Transverse colon (tissue), 4 donors: ENCODE measurements around the gene SIGLEC1. TPM values are rescaled to one million over a fixed set of nuclear protein-coding genes. Genes with fewer than 3 reads are reported as not detected.

Source experiments
- DNase-seq: peaks from one replicate; pipeline ENCODE4 v3.0.0-alpha.2; 2019
- H3K27ac ChIP-seq, 4 donors: fragments of 200-600 bp; sonication (generic); 2 replicates each; pipeline ENCODE4 v1.5.1; 2016 to 2018; ENCODE audit warnings: inconsistent platforms in 4 of 4
- H3K27me3 ChIP-seq: fragments of 200-600 bp; sonication (generic); 2 replicates; pipeline ENCODE4 v1.5.1; 2017; ENCODE audit warnings: inconsistent platforms
- H3K36me3 ChIP-seq, 4 donors: fragments of 200-600 bp; sonication (generic); 2 replicates each; pipeline ENCODE4 v1.5.1; 2017 to 2019; ENCODE audit warnings: inconsistent platforms in 4 of 4
- H3K4me1 ChIP-seq, 4 donors: fragments of 200-600 bp; sonication (generic); 2 replicates each; pipeline ENCODE4 v1.5.1; 2017 to 2020; ENCODE audit warnings: inconsistent platforms in 4 of 4
- H3K4me3 ChIP-seq, 4 donors: fragments of 200-600 bp; sonication (generic); 1 replicate in 1 of 4; 2 replicates in 3 of 4; pipeline versions ENCODE4 v1.5.1 to v1.6.1; 2017 to 2019; ENCODE audit warnings: inconsistent platforms in 4 of 4
- H3K9me3 ChIP-seq, 2 donors: fragments of 200-600 bp; sonication (generic); 2 replicates each; pipeline ENCODE4 v1.5.1; 2017 to 2019; ENCODE audit warnings: inconsistent platforms in 2 of 2
- CTCF ChIP-seq, 5 experiments: fragments of 200-600 bp in 3 of 5; fragments of 450-650 bp in 2 of 5; sonication (generic) in 3 of 5; IDR thresholded peaks; 1 replicate in 2 of 5; 2 replicates in 3 of 5; pipeline ENCODE4 v1.5.1; 2016 to 2017; ENCODE audit warnings: antibody characterized with exemption in 5 of 5, inconsistent platforms in 3 of 5, mild to moderate bottlenecking in 2 of 5, moderate library complexity in 1 of 5
- EP300 ChIP-seq: sonication (generic); formaldehyde crosslinking; IDR thresholded peaks from one replicate; pipeline ENCODE4 v1.6.1; 2017; ENCODE audit warnings: antibody characterized with exemption, low read depth
- POLR2A ChIP-seq: fragments of 450-650 bp; IDR thresholded peaks from one replicate; pipeline ENCODE4 v1.6.1; 2016; ENCODE audit warnings: antibody characterized with exemption, mild to moderate bottlenecking, moderate library complexity
- POLR2AphosphoS5 ChIP-seq, 3 donors: sonication (generic); formaldehyde crosslinking; IDR thresholded peaks; one replicate each; pipeline ENCODE4 v1.6.1; 2016; ENCODE audit warnings: antibody characterized with exemption in 3 of 3
- WGBS, 2 donors: methylation state at CpG; one replicate each; pipeline ENCODE4 v1.1.5; 2018; ENCODE audit warnings: low coverage in 1 of 2; 5-methylcytosine and 5-hydroxymethylcytosine counted together
- in situ Hi-C, 4 donors: fragments of 200-750 bp; cut with MboI; loops; one replicate each; pipeline versions ENCODE4 v1.15.0 to v1.15.1; 2017; ENCODE audit warnings: low sequenced_read_pairs in 3 of 4, low pct_ligation_motif_present in 1 of 4, low pct_unique_long_range_greater_than_20kb in 1 of 4
- intact Hi-C: fragments of 100-400 bp; cut with DNase I; formaldehyde crosslinking; loops from one replicate; pipeline ENCODE4 v1.15.1; 2023; ENCODE audit warnings: low total_unique reads
- total RNA-seq, 4 donors: library from RNA; depleted of rRNA; stranded (reverse); fragments of >200 nt; gene quantifications; one replicate each; pipeline ENCODE4 v1.1.0, GENCODE V29; 2016

SIGLEC1 gene
- total RNA-seq, 4 donors from 2014 or later, result 2.2 to 17.6 (median 7.9) TPM

GRCh38 chr20:3689978-3690377 is 22.4 kb downstream of the SIGLEC1 start:
- H3K27ac ChIP-seq, result no peak overlapping the region
- H3K4me1 ChIP-seq, result peaks cover 7 to 13% (median 9%) of the 10 kb centered on the region in 4 donors
- H3K27me3 ChIP-seq, result no peaks in the 10 kb centered on the region
- no peaks in the 10 kb centered on the region for H3K9me3 ChIP-seq
- in situ Hi-C loops (loop anchor here in 1 of 4 donors (25.0 kb wide), 1 partner anchor 397 kb away; no protein-coding TSS in a partner anchor), intact Hi-C loops (no loop called here)
- WGBS, 2 donors, result 87% methylated on average over 11 of the region's 11 CpGs; no CpG with 5 or more reads in 1 of the 2 donors
- DNase-seq, result no peak
- H3K36me3 ChIP-seq, result no peaks in the 10 kb centered on the region
- H3K4me3 ChIP-seq, result no peak overlapping the region
- no peak for TF ChIP-seq POLR2A
- TF ChIP-seq POLR2AphosphoS5 (IDR thresholded peaks at IDR 0.05), result no peak
- TF ChIP-seq CTCF (IDR thresholded peaks at IDR 0.05), result no peak
- no peak for TF ChIP-seq EP300

- Histone ChIP-seq H3K27ac (peak overlapping the region; percentile 70 to 83 (median 76)), H3K27me3 (peaks cover 7% of the 10 kb centered on the region), H3K4me1 (peaks cover 7 to 13% (median 9%) of the 10 kb centered on the region in 4 donors), H3K4me3 (no peak overlapping the region), H3K36me3 (no peaks in the 10 kb centered on the region), H3K9me3 (no peaks in the 10 kb centered on the region)
- intact Hi-C loops (no loop called here), in situ Hi-C loops (loop anchor here in 1 of 4 donors (25.0 kb wide), 1 partner anchor 400 kb away; no protein-coding TSS in a partner anchor)
- no peak for DNase-seq
- WGBS, 2 donors, result 54% methylated on average over 2 of the region's 2 CpGs; no CpG with 5 or more reads in 1 of the 2 donors
- TF ChIP-seq POLR2A, result no peak
- no peak for TF ChIP-seq POLR2AphosphoS5 (IDR thresholded peaks at IDR 0.05)
- TF ChIP-seq CTCF (IDR thresholded peaks at IDR 0.05), result no peak
- no peak for TF ChIP-seq EP300
Observed at GRCh38 chr20:3687655-3688054, 24.7 kb downstream of the SIGLEC1 start.

- H3K9me3 ChIP-seq, result no peaks in the 10 kb centered on the region
- H3K27ac ChIP-seq, result peak overlapping the region; percentile 70 to 83 (median 76)
- DNase-seq, result peak; percentile 81
- 30 to 36% methylated on average over 4 to 9 of the region's 9 CpGs for WGBS, 2 donors
- H3K36me3 ChIP-seq, result no peaks in the 10 kb centered on the region
- H3K4me1 ChIP-seq, result peaks cover 7 to 18% (median 9%) of the 10 kb centered on the region in 4 donors
- TF ChIP-seq POLR2A, result no peak
- peak; percentile 64 to 77 (median 65) for TF ChIP-seq POLR2AphosphoS5 (IDR thresholded peaks at IDR 0.05)
- TF ChIP-seq CTCF (IDR thresholded peaks at IDR 0.05), result no peak
- TF ChIP-seq EP300, result no peak
- in situ Hi-C loops, result loop anchor here in 1 of 4 donors (25.0 kb wide), 1 partner anchor 400 kb away; no protein-coding TSS in a partner anchor
- H3K27me3 ChIP-seq, result peaks cover 14% of the 10 kb centered on the region
- intact Hi-C loops, result no loop called here
- H3K4me3 ChIP-seq, result no peak overlapping the region
Observed at GRCh38 chr20:3686867-3687321, 25.5 kb downstream of the SIGLEC1 start.

- Histone ChIP-seq H3K27me3 (peaks cover 19% of the 10 kb centered on the region), H3K36me3 (no peaks in the 10 kb centered on the region), H3K4me1 (peaks cover 7 to 18% (median 9%) of the 10 kb centered on the region in 4 donors), H3K4me3 (no peak overlapping the region), H3K27ac (peak overlapping the region in 3 of 4 donors; percentile 70 to 83 (median 70)), H3K9me3 (no peaks in the 10 kb centered on the region)
- in situ Hi-C loops (loop anchor here in 1 of 4 donors (25.0 kb wide), 1 partner anchor 401 kb away; no protein-coding TSS in a partner anchor), intact Hi-C loops (no loop called here)
- 35 to 62% methylated on average over 5 to 7 of the region's 7 CpGs for WGBS, 2 donors
- TF ChIP-seq EP300, result no peak
- no peak for TF ChIP-seq CTCF (IDR thresholded peaks at IDR 0.05)
- no peak for TF ChIP-seq POLR2A
- TF ChIP-seq POLR2AphosphoS5 (IDR thresholded peaks at IDR 0.05), result no peak
- DNase-seq, result no peak
Observed at GRCh38 chr20:3686421-3686820, 26.0 kb downstream of the SIGLEC1 start.
